ENCODE results near the gene S100A16.
"Not testable (repeated sequence)": the region's sequence is repeated elsewhere in the genome, so short reads cannot be mapped to it uniquely, and the experiment has no call there.

S100A16 gene

GRCh38 chr1:153562021-153562420 is 50.9 kb downstream of the S100A16 start:
- DNase-seq (ENCODE audit: low read depth): not testable (repeated sequence)

GRCh38 chr1:153561466-153561985 is 51.4 kb downstream of the S100A16 start:
- DNase-seq (ENCODE audit: low read depth): no peak

- DNase-seq (ENCODE audit: low read depth): no peak
These were observed 52.0 kb downstream of the S100A16 start for GRCh38 chr1:153560771-153561465.

- DNase-seq (ENCODE audit: low read depth): no peak
These were observed 52.7 kb downstream of the S100A16 start for GRCh38 chr1:153560241-153560640.

GRCh38 chr1:153557877-153558276 is 55.1 kb downstream of the S100A16 start:
- no peak for DNase-seq (ENCODE audit: low read depth)
